Measurements from ENCODE around the gene RCCD1.

Gene RCCD1

DNA sequence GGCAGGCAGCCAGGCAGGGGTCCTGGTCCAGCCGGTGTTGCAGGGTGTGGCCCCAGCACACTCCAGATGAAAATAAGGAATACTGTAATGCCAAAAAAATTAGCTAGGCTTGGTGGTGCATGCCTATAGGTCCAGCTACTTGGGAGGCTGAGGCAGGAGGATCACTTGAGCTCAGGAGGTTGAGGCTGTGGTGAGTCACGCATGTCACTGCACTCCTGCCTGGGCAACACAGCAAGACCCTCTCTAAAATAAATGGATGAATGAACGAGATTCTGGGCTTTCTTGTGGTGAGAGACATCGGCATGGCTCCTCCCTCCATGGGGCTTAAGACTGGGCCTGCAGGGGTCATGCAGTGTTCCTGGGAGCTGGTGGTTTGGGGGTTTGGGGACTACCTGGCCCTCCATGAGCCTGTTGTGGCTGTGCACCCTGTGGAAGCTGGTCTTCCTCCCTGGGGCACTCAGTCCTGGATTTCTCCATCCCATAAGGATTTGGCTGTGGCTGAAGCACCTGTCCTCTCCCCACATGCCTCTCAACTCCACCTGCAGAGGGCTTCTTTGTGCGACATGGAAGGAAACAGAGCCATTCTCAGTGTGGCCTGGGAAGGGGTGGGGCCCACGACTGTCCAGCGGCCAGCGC, 7.6 kb upstream of the RCCD1 start:
- DNase-seq: no peak

DNA sequence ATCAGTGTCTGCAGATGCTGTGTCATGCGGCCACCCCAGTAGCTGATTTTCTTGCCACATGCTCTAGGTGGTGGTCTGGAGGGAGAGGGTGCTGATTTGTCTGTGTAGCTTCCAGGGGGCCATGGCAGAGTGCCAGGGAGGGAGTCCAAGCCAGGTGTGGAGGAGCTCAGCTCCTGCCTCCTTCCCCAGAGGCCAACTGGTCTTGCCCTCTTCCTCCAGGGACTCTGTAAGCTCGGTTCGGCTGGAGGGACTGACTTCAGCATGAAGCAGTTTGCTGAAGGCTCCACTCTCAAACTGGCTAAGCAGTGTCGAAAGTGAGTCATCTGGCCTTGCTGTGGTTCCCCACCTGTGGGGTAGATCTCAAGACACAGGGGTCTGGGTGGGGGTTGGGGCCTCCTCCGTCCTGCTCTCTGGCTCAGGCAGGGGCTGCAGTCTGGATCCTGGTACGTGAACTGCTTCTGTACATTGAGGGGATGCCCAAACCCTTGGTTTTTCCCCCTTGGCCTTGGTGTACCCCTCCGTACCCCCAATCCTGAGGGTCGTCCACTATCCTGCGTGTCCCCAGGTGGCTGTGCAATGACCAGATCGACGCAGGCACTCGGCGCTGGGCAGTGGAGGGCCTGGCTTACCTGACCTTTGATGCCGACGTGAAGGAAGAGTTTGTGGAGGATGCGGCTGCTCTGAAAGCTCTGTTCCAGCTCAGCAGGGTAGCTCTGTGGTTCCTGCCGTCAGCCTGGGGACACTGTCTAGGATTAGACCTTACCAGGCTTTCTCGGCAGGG, 6.9 kb upstream of the RCCD1 start:
- DNase-seq: no peak

- no peak for DNase-seq
Observed at GRCh38 chr15:90948506-90948905, 6.2 kb upstream of the RCCD1 start.

- no peak for DNase-seq
Observed at GRCh38 chr15:90949979-90950675, 4.6 kb upstream of the RCCD1 start.

- DNase-seq: no peak
Observed at GRCh38 chr15:90950676-90951075, 4.0 kb upstream of the RCCD1 start.

DNA sequence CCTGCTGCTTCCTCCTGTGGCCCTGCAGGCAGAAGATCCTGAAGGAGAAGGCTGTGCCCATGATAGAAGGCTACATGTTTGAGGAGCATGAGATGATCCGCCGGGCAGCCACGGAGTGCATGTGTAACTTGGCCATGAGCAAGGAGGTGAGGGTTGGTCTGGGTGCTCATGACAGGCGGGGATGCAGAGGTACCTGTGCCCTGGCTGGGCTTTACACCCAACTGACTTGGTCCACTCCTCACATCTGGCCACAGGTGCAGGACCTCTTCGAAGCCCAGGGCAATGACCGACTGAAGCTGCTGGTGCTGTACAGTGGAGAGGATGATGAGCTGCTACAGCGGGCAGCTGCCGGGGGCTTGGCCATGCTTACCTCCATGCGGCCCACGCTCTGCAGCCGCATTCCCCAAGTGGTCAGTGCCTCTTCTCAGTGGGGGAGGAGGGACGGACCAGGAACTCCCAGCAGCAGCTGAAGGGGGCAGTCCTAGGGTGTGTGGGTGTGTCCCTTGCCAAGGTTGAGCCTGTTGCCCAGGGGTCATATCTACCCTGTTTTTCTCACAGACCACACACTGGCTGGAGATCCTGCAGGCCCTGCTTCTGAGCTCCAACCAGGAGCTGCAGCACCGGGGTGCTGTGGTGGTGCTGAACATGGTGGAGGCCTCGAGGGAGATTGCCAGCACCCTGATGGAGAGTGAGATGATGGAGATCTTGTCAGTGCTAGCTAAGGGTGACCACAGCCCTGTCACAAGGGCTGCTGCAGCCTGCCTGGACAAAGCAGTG, 1.6 kb upstream of the RCCD1 start:
- DNase-seq: no peak

GRCh38 chr15:90953947-90954711, 555 bp upstream of the RCCD1 start:
- no peak for DNase-seq

DNA sequence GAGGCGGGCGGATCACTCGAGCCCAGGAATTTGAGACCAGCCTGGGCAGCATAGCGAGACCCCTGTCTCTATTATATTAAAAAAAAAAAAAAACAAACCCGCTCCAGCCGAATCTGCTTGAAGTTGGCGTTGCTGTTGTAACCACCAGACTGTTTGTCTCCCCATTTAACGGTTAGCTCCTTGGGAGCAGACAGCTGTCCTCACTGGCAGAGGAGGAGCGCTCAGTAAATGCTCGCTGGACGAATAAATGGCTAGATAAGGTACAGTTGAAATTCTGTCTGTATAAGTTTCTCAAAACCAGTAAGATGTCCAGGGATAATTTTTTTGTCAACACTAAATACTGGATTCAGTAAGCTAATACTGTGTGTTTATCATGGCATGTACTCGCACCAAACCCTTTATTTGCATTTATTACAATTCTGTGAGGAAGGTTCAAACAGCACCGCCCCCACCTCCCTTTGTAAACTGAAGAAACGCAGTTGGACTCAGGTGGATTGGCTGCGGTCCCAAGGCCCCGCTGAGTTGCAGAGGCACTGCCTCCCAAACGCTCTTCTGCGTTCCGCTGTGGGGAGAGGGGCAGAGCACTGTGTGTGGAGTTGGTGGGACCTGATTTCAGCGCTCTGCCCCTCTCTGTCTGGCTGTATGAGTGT, 1.1 kb downstream of the RCCD1 start:
- DNase-seq: no peak

DNA sequence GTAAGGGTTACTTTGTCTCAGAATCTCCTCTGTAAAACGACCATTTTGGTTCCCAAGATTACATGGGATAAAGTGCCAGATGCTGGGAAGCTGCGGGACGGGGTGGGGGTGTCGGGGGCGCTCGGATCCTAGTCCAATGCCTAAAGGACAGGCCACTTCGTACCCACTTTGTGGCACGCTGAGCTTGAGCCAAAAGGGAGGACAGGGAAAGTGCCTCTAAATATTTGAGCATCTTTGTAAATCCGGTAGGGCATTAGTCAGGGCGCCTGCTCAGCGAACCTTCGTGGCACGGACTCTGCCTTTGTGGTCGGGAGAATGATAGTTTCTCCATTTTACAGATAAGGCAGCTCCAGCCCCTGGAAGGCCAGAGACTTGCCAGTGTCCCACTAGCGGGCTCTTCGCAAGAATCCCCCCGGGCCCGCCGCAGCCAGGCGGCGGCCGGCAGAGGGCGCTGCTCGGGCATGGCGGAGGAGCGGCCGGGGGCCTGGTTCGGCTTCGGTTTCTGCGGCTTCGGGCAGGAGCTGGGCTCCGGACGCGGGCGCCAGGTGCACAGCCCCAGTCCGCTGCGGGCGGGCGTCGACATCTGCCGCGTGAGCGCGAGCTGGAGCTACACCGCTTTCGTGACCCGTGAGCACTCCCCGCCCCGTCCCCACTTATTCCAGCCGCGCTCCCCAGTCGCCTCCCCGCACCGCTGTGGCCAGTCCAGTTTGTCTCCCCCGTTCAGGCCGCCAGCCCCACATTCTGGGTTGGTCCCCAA, 1.8 kb downstream of the RCCD1 start:
- DNase-seq: peak; percentile 44

- DNase-seq: no peak
Observed at GRCh38 chr15:90957031-90957790, 2.5 kb downstream of the RCCD1 start.

DNA sequence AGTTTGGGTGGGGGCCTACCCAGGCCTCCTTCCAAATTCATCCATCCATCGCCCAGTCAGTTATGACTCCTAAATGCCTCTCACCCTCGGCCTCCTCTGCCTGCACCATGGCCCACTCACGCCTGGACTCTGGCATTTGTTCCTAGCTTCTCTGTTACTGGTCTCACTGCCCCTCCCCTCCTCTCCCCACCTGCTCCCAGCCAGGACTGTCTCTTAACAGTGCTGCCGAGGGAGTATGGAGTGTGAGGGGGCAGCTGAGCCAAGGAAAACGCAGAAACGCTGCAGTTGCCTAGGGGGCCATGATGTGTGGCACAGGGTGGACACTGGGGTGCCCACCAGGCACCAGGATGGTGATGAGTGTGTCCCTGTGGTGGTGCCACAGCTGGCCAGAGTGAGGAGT, 3.1 kb downstream of the RCCD1 start:
- no peak for DNase-seq

DNA sequence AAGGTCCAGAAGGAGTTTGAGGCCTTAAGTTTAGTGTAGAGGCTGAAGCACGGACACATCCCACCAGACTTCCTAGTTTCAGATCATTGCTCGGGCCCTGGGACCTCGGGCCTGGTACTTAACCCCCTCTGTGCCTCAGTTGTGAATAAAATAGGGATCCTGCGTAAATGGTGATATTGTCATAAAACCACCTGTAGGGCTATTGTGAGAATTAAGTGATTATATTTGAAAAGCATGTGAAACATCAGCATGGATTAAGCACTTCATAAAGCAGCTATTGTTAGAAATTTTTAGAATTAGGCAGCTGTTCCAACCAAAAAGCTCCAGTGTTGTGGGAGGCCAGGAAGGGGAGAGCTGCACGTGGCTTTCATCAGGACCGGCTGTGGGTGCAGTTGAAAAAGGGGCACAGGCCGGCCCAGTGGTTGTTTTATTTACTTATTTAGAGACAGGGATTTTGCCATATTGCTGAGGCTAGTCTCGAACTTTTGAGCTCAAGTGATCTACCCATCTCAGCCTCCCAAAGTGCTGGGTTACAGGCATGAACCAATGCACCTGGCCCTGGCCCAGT, 4.4 kb downstream of the RCCD1 start:
- DNase-seq: no peak

DNA sequence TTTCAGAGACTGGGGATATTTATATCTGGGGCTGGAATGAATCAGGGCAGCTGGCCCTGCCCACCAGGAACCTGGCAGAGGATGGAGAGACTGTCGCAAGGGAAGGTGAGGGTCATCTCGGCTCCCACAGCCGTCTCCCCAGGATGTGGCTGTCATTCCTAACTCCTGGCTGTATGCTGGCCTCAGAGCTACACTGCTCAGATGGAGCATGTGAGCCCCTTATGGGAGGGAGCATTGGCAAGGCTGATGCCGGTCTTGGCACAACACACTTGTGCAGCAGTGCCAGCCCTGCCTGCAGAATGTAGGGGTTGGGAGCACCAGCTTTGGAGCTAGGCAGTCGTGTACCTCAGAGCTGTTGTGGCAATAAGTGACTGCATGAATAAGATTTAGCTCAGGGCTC, 5.2 kb downstream of the RCCD1 start:
- no peak for DNase-seq

DNA sequence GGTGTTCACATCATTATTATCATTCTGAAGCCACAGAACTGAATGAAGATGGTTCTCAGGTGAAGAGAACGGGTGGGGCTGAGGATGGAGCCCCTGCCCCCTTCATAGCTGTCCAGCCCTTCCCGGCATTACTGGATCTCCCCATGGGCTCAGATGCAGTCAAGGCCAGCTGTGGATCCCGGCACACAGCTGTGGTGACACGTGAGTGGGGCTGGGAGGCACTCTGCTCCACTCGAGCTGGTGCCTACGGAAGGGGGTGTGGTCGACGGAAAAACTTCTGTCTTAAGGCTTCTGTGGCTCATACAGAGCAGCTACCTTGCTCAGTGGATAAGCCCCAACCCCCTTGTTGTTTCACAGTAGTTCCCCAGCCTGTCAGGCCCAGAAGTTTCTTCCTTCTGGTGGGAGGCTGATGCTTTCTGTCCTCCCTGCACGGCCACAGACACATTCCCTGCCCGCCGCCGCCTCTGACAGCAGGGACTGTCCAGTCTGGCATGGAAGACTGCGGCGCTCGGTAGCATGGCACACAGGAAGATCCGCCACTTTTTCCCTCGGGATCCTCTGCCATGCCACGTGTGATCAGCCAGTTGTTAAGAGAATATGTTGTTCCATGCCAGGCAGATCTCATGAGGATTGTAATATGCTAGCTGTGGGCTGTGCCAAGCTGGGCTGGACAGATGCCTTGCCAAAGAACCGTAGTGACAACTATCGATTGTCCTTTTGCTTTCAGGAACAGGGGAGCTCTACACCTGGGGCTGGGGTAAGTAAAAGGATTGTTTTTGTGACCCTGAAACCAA, 5.8 kb downstream of the RCCD1 start:
- DNase-seq: no peak

GRCh38 chr15:90962021-90962420, 7.3 kb downstream of the RCCD1 start:
- DNase-seq: no peak

DNA sequence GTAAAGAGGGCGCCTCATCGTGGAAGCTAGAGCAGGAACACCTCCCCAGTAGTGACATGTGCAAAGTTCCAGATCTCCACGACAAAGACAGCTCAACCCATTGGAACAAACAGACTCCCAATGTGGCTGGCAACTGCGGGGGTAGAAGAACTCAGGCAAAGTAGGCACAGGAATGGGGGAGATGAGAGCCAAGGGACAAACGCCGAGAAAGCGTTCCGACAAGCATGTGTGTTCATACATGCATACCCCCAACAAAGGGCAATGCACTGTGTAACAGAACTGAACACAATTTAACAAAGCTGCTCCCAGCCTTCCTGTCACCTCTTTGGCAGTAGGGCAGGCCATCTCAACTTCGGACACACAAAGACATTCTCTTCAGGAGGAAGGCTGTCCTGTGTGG, 11.6 kb downstream of the RCCD1 start:
- DNase-seq: no peak

DNA sequence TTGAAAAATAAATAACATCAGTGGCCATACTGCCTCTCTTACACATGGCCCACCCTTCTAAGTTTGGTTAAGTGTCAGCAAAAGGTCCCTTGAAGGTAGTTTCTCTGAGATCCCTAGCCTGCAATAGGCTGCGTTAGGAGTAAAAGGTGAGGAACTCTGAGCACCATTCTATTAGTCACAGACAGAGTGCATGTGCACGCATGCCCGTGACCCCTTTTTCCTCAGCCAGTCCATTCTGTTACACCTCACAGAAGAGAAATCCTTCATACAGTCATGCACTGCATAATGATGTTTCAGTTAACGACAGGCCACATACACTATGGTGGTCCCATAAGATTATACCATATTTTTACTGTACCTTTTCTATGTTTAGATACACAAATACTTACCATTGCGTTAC, 12.5 kb downstream of the RCCD1 start:
- DNase-seq: no peak

GRCh38 chr15:90968434-90968833, 13.8 kb downstream of the RCCD1 start:
- no peak for DNase-seq

- DNase-seq: no peak
Observed at GRCh38 chr15:90970274-90970673, 15.6 kb downstream of the RCCD1 start.
